Stimulated activated naive B cell treated with anti-CD40 and anti-IgM and Interleukin-4, amounts not matched to agents 10 μg/mL and 1 μg/mL and 100 μg/mL, for 72 hours (primary cell): ENCODE data around the gene CHMP6.

ENCODE experiments used
- ATAC-seq, 2 donors: fragments of 150-1000 bp; cut with Tn5 transposase; replicated peaks; 2 replicates each; pipeline ENCODE4 v1.10.0; 2021; ENCODE audit warnings: moderate library complexity in 1 of 2
- DNase-seq: peaks from one replicate; pipeline ENCODE4 v3.0.0; 2021
- H3K27ac Mint-ChIP-seq: one replicate; pipeline ENCODE4 v1.8.0; 2022; ENCODE audit warnings: mild to moderate bottlenecking, mixed read lengths
- H3K27me3 Mint-ChIP-seq, 2 donors: one replicate each; pipeline ENCODE4 v1.8.0; 2022; ENCODE audit warnings: mixed read lengths in 2 of 2
- H3K36me3 Mint-ChIP-seq, 2 donors: one replicate each; pipeline ENCODE4 v1.8.0; 2022; ENCODE audit warnings: mixed read lengths in 2 of 2, mild to moderate bottlenecking in 1 of 2
- H3K4me1 Mint-ChIP-seq, 2 donors: one replicate each; pipeline ENCODE4 v1.8.0; 2022; ENCODE audit warnings: mixed read lengths in 2 of 2, mild to moderate bottlenecking in 1 of 2
- H3K4me3 Mint-ChIP-seq, 2 donors: one replicate each; pipeline ENCODE4 v1.8.0; 2022; ENCODE audit warnings: mild to moderate bottlenecking in 2 of 2, mixed read lengths in 2 of 2, moderate library complexity in 1 of 2
- H3K9me3 Mint-ChIP-seq, 2 donors: one replicate each; pipeline ENCODE4 v1.8.0; 2022; ENCODE audit warnings: mixed read lengths in 2 of 2, mild to moderate bottlenecking in 1 of 2

Gene CHMP6

DNA sequence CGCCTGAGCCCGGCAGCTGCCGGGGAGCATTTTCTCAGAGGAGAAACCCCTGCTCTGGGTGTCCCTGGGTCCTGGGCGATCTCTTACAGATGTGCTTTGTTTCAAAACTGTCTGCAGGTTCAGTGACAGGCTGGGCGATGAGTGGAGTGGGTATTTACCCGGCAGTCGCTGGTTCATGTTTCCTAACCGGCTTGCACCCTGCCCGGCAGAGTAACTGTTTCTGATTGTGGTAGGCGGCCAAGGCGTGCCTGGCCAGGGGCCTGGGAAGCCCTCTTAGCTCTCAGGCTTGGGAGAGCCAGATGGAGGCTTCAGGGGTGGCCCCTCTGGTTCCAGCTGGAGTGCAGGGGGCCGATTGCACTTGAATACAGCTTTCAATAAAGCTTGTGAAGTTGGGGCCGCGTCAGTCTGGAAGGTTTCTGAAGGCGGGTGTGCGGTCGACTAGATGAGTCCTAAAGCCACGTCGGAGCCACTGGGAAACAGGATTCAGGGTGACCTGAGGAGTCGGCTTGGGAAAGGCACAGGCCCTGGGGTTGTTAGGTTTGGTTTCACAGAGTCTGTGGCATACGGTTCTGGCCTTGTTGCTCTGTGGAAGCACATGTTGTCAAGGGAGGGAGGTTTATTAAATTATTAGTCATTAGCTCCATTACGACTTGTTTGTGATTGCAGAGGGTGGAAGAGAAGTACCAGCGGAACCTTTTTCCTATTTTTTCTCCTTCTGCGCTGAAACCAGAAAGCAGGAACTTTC lies 44.7 kb downstream of the CHMP6 start:
- Mint-ChIP-seq H3K27ac (no peak overlapping the region), H3K27me3 (peaks cover 53 to 75% of the 10 kb centered on the region in 2 donors)
- DNase-seq: no peak

DNA sequence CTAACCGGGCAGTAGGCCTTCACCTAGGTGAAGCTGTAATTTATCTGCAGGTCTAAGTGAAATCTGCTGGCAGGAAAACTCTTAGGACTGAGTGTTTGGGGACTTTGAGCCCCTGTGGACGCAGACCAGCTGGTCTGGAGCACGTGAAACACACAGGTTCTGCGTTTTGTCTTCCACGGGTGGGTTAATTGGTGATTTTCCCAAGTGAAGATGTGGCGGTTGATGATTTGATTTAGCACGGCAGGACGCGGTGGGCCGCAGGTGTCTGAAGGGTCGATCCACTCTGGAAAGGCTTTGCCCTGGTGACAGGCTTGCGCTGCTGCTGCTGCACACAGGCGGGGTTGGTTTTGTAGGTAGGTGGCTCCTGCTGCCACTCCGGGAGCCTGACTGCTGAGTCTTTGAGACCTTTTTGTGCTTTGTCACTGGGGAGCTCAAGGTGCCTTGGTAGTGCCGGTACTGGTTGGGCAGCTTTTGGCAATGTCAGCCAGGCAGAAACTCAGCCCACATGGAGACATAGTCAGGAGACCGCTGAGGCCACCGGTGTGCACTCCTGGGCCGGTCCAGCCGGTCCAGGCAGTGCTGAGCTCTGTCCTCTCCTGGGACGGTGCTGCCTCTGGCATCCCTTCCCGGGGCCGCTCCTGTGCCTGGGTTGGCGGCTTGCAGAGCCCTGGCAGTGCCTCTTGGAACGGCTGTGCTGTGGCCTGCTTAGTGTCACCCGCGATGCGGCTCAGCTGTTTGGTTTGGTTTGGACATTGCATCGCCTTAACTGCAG lies 45.6 kb downstream of the CHMP6 start:
- no peak overlapping the region for H3K4me3 Mint-ChIP-seq
- no peak for ATAC-seq
- no peak overlapping the region for H3K27ac Mint-ChIP-seq

More for the DNA sequence above, 44.7 kb downstream of the CHMP6 start:
- Mint-ChIP-seq H3K4me1 (peaks cover 14 to 24% of the 10 kb centered on the region in 2 donors), H3K9me3 (no peaks in the 10 kb centered on the region), H3K36me3 (no peaks in the 10 kb centered on the region), H3K4me3 (peak overlapping the region; percentile 55 to 76)
- no peak for ATAC-seq

GRCh38 chr17:81037798-81038733 lies 46.4 kb downstream of the CHMP6 start:
- H3K9me3 Mint-ChIP-seq: no peaks in the 10 kb centered on the region

More for the DNA sequence above, 45.6 kb downstream of the CHMP6 start:
- H3K36me3 Mint-ChIP-seq: no peaks in the 10 kb centered on the region
- H3K9me3 Mint-ChIP-seq: no peaks in the 10 kb centered on the region
- peaks cover 14 to 24% of the 10 kb centered on the region in 2 donors for H3K4me1 Mint-ChIP-seq
- peaks cover 50 to 69% of the 10 kb centered on the region in 2 donors for H3K27me3 Mint-ChIP-seq
- no peak for DNase-seq

DNA sequence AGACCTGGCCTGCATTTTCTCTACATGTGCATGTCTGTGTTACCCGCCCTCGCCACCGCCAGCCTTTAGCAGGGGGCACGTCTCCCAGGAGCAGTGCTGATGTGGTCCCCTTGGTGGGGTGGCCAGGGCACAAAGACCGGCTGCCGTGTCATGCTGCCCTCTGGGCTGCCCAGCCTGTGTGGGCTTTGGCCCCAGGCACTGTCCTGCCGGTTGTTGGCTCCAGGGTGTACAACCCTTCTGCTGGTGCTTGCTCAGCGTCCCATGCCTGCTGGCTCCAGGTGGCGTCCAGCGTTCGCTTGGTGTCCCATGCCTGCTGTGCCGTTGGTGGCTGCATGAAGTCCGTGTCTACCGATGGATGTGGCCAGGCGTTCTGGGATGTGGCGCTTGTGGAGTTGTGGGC lies 47.5 kb downstream of the CHMP6 start:
- Mint-ChIP-seq H3K36me3 (no peaks in the 10 kb centered on the region), H3K27me3 (peaks cover 39 to 50% of the 10 kb centered on the region in 2 donors), H3K9me3 (no peaks in the 10 kb centered on the region), H3K27ac (no peak overlapping the region), H3K4me1 (peaks cover 8 to 13% of the 10 kb centered on the region in 2 donors), H3K4me3 (no peak overlapping the region)
- ATAC-seq: no peak
- no peak for DNase-seq

More at GRCh38 chr17:81037798-81038733, 46.4 kb downstream of the CHMP6 start:
- no peak overlapping the region for H3K27ac Mint-ChIP-seq
- H3K27me3 Mint-ChIP-seq: peaks cover 48 to 60% of the 10 kb centered on the region in 2 donors
- DNase-seq: no peak
- H3K4me1 Mint-ChIP-seq: peaks cover 14 to 23% of the 10 kb centered on the region in 2 donors
- H3K4me3 Mint-ChIP-seq: no peak overlapping the region
- no peaks in the 10 kb centered on the region for H3K36me3 Mint-ChIP-seq
- no peak for ATAC-seq

DNA sequence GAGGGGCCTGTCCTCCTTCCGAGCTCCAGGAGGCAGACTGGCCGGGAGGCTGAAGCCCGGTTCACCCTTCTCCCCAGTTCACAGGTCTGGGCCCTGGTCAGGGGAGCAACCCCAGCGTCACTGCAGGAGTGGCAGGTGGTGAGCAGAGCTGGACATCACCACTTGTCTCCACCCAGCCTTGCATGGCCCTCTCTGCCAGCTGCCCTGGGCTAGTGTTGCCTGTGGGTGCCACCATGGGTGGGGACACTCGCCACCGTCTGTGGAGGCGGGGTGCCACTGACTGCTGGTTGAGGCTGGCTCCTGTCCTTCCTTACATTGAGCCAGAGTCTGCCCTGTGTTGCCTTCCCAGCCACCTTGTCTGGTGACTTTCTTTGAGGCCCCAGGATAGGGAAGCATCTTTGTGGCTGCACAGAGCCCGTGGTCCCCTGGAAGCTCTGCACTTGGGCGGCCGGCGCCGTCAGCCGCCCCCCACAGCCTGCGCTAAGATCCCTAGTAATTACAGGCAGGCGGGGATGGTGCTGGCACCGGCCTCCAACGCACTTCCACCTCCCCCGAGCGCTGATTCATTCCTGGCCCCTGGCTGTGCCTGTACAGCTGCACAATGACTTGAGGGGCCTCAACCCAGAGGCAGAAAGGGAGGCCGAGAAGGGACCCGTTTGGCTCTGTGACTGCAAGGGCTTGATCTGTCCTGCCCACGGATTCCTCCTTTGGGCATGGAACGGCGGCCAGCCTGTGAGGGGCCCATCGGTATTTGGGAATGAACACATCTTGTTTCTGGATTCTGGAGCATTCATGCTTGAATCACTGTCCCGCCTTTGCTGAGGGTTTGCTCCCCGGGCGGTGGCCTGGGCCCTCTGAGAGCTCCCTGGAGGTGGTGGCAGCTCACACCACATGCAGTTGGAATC lies 48.5 kb downstream of the CHMP6 start:
- ATAC-seq (no peak), DNase-seq (no peak)
- Mint-ChIP-seq H3K4me3 (no peak overlapping the region), H3K27ac (no peak overlapping the region), H3K27me3 (peaks cover 42 to 53% of the 10 kb centered on the region in 2 donors), H3K9me3 (no peaks in the 10 kb centered on the region), H3K36me3 (no peaks in the 10 kb centered on the region), H3K4me1 (peaks cover 5 to 9% of the 10 kb centered on the region in 2 donors)

GRCh38 chr17:81040791-81041337 lies 49.2 kb downstream of the CHMP6 start:
- Mint-ChIP-seq H3K27me3 (peaks cover 39 to 56% of the 10 kb centered on the region in 2 donors), H3K4me1 (peaks cover 2 to 5% of the 10 kb centered on the region in 2 donors), H3K9me3 (no peaks in the 10 kb centered on the region), H3K27ac (no peak overlapping the region), H3K36me3 (no peaks in the 10 kb centered on the region), H3K4me3 (no peak overlapping the region)
- ATAC-seq: peak; percentile 63 to 71
- DNase-seq: no peak

- DNase-seq (no peak), ATAC-seq (no peak)
- no peaks in the 10 kb centered on the region for H3K9me3 Mint-ChIP-seq
- peaks cover 30 to 51% of the 10 kb centered on the region in 2 donors for H3K27me3 Mint-ChIP-seq
- H3K27ac Mint-ChIP-seq: no peak overlapping the region
- no peaks in the 10 kb centered on the region for H3K4me1 Mint-ChIP-seq
- no peaks in the 10 kb centered on the region for H3K36me3 Mint-ChIP-seq
- H3K4me3 Mint-ChIP-seq: no peak overlapping the region
Observed at GRCh38 chr17:81042606-81043005, 51.0 kb downstream of the CHMP6 start.

- H3K27ac Mint-ChIP-seq: no peak overlapping the region
- DNase-seq: no peak
- H3K36me3 Mint-ChIP-seq: no peaks in the 10 kb centered on the region
- peaks cover 23 to 46% of the 10 kb centered on the region in 2 donors for H3K27me3 Mint-ChIP-seq
- ATAC-seq: no peak
- H3K4me1 Mint-ChIP-seq: no peaks in the 10 kb centered on the region
- no peaks in the 10 kb centered on the region for H3K9me3 Mint-ChIP-seq
- H3K4me3 Mint-ChIP-seq: no peak overlapping the region
Observed at GRCh38 chr17:81043319-81043724, 51.7 kb downstream of the CHMP6 start.

- Mint-ChIP-seq H3K27ac (no peak overlapping the region), H3K27me3 (peaks cover 26 to 42% of the 10 kb centered on the region in 2 donors), H3K4me3 (no peak overlapping the region), H3K9me3 (no peaks in the 10 kb centered on the region), H3K4me1 (peaks cover 1 to 4% of the 10 kb centered on the region in 2 donors), H3K36me3 (no peaks in the 10 kb centered on the region)
- DNase-seq: no peak
- ATAC-seq: no peak
Observed at GRCh38 chr17:81043725-81044427, 52.2 kb downstream of the CHMP6 start.

DNA sequence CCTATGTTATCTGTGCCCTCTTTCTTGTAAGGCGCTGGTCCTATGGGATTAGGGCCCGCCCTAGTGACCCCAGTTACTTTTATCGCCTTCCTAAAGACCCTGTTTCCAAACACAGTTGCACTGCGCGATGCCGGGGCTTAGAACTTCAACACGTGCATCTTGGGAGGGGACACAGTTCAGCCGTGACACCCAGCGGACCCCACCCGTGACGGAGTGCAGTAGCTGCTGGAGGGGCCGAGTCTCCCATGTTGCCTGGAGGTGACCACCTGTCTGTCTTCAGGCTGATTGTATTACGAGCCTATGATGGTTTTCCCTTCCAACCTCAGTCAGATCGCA lies 52.8 kb downstream of the CHMP6 start:
- no peak overlapping the region for H3K27ac Mint-ChIP-seq

DNA sequence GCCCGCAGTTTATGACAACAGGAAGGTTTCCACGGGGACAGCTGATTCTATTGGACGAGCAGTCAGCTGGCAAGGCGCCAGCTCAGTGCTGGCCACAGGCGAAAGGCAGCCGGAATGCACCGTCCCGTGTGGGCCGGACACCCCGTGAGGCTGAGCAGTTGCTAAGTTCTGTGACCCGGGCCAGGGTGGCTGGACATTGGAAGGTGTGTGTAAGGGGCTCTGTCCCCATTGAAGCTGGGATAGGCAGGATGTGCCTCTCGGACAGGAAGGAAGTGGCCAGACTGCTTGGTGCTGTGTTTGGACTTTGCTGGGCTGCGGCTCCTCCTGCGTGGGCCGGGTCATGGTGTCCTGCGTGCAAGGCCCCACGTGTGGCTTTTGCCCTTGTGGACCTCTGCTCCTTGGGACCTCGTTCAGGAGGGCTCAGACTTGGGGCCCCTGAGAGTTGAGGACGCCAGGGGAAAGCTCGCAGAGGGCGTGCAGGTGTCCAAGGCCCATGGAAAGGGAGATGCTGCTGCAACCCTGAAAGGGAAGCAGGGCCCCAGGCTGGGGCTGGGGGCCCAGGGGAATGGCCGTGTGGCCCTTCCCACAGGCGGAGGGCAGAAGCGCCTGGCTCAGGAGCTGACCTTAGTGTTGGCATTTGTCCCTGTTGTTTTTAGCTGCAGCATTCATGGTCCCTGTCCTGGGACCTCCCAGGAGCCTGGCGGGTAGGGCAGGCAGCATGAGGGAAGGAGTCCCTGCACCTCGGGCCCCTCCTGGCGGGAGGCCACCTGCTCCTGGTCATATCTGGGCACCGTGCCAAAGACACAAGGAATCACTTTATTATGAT lies 53.3 kb downstream of the CHMP6 start:
- ATAC-seq (no peak), DNase-seq (no peak)
- Mint-ChIP-seq H3K36me3 (no peaks in the 10 kb centered on the region), H3K27ac (no peak overlapping the region), H3K9me3 (no peaks in the 10 kb centered on the region), H3K27me3 (peaks cover 19 to 33% of the 10 kb centered on the region in 2 donors), H3K4me3 (no peak overlapping the region), H3K4me1 (peaks cover 9 to 15% of the 10 kb centered on the region in 2 donors)

More for the DNA sequence above, 52.8 kb downstream of the CHMP6 start:
- H3K9me3 Mint-ChIP-seq: no peaks in the 10 kb centered on the region
- DNase-seq: no peak
- ATAC-seq: no peak
- no peaks in the 10 kb centered on the region for H3K36me3 Mint-ChIP-seq
- peaks cover 7 to 10% of the 10 kb centered on the region in 2 donors for H3K4me1 Mint-ChIP-seq
- H3K27me3 Mint-ChIP-seq: peaks cover 20 to 37% of the 10 kb centered on the region in 2 donors
- no peak overlapping the region for H3K4me3 Mint-ChIP-seq

GRCh38 chr17:81045590-81046095 lies 54.0 kb downstream of the CHMP6 start:
- Mint-ChIP-seq H3K36me3 (no peaks in the 10 kb centered on the region), H3K4me3 (no peak overlapping the region), H3K9me3 (no peaks in the 10 kb centered on the region), H3K4me1 (peaks cover 12 to 21% of the 10 kb centered on the region in 2 donors), H3K27me3 (peaks cover 19 to 27% of the 10 kb centered on the region in 2 donors), H3K27ac (no peak overlapping the region)
- ATAC-seq: no peak
- DNase-seq: no peak
